ENCODE data around the gene ZNF692.

The ZNF692 gene

DNA sequence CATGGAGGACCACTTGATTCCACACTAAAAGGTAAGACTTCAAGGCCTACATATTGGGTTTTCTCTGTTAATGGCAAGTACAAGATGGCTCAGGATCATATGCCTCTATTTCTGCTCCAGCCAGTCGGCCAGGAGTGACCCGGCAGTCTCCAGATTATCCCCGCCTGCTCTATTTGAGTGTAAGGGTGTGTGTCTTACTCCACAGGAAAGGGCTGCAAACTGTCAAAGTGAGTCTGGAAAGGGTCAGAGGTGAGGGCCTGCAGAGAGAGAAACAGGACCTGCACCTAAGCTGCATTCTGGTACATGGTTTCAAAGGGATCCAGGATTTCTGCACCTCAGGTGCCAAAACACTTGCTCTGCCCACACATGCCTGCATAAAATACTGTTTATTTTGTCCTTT, 9.2 kb downstream of the ZNF692 start:
- no peak overlapping the region for H3K27ac ChIP-seq
- no peaks in the 10 kb centered on the region for H4K20me1 ChIP-seq (ENCODE audit: insufficient read depth)
- H3K4me2 ChIP-seq = no peak overlapping the region
- no peaks in the 10 kb centered on the region for H3K79me2 ChIP-seq (ENCODE audit: insufficient read depth, low read depth)
- H2AFZ ChIP-seq (ENCODE audit: low read depth) = no peak overlapping the region
- no peak overlapping the region for H3K9ac ChIP-seq
- TF ChIP-seq, protein P1, sequence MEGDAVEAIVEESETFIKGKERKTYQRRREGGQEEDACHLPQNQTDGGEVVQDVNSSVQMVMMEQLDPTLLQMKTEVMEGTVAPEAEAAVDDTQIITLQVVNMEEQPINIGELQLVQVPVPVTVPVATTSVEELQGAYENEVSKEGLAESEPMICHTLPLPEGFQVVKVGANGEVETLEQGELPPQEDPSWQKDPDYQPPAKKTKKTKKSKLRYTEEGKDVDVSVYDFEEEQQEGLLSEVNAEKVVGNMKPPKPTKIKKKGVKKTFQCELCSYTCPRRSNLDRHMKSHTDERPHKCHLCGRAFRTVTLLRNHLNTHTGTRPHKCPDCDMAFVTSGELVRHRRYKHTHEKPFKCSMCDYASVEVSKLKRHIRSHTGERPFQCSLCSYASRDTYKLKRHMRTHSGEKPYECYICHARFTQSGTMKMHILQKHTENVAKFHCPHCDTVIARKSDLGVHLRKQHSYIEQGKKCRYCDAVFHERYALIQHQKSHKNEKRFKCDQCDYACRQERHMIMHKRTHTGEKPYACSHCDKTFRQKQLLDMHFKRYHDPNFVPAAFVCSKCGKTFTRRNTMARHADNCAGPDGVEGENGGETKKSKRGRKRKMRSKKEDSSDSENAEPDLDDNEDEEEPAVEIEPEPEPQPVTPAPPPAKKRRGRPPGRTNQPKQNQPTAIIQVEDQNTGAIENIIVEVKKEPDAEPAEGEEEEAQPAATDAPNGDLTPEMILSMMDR (conservative IDR thresholded peaks at IDR 0.05; ENCODE audit: low read depth, low read length) = no peak
- H3K4me3 ChIP-seq (IDR thresholded peaks at IDR 0.05; ENCODE audit: insufficient read depth, low read depth, low read length) = no peak overlapping the region
- 0 out of 2 replicates have a peak, but pooled peaks cover 3% of the 10 kb centered on the region for H3K36me3 ChIP-seq (ENCODE audit: insufficient read depth)
- no peaks in the 10 kb centered on the region for H3K27me3 ChIP-seq (ENCODE audit: insufficient read depth, low read depth)
- H3K4me1 ChIP-seq (ENCODE audit: low read depth, poor library complexity, severe bottlenecking) = no peaks in the 10 kb centered on the region

DNA sequence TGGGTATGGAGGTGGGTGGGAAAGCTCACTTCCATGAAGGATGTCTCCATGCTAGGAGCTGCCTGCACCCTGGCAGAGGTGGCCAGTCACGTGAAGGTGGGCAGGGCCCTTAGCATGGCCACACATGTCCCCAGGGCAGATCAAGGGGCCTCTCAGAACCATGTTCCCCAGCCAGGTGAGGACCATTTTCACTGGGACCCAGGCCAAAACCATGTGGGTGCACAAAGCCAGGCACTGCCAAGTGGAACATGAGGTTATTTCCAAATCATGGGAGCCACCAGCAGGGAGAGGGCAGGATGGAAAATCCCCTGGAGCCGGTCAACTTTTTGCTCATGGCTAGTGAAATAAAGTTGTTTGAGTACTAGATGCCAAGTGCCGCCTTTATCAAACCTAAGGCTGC, 9.7 kb downstream of the ZNF692 start:
- no peaks in the 10 kb centered on the region for H4K20me1 ChIP-seq (ENCODE audit: insufficient read depth)
- no peak overlapping the region for H3K4me3 ChIP-seq (IDR thresholded peaks at IDR 0.05; ENCODE audit: insufficient read depth, low read depth, low read length)
- H3K79me2 ChIP-seq (ENCODE audit: insufficient read depth, low read depth) = no peaks in the 10 kb centered on the region
- TF ChIP-seq, protein P1 (conservative IDR thresholded peaks at IDR 0.05; ENCODE audit: low read depth, low read length) = no peak
- H3K27me3 ChIP-seq (ENCODE audit: insufficient read depth, low read depth) = no peaks in the 10 kb centered on the region
- no peak overlapping the region for H2AFZ ChIP-seq (ENCODE audit: low read depth)
- no peak overlapping the region for H3K4me2 ChIP-seq
- H3K36me3 ChIP-seq (ENCODE audit: insufficient read depth) = 0 out of 2 replicates have a peak, but pooled peaks cover 3% of the 10 kb centered on the region
- no peaks in the 10 kb centered on the region for H3K4me1 ChIP-seq (ENCODE audit: low read depth, poor library complexity, severe bottlenecking)
- no peak overlapping the region for H3K9ac ChIP-seq
- no peak overlapping the region for H3K27ac ChIP-seq

DNA sequence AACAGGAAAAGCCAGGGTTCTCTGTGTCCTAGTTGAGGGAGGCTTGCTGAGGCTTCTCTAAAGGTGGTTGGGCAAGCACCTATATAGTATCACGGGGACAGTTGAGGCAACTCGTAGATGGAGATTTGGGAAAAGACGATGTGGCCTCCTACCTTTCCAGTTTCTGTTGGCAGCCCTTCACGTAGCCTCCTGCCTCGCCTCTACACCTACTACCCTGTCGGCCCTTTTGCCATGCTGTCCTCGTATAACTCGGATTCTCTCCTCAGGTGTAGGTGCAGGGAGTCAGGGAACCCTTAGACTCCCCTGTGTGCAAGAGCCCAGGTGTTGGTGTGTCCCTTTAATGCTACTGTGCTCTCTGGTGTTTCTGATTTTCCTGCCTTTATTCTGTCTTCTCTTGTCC, 10.3 kb downstream of the ZNF692 start:
- Histone ChIP-seq H3K79me2 (ENCODE audit: insufficient read depth, low read depth) (no peaks in the 10 kb centered on the region), H3K27me3 (ENCODE audit: insufficient read depth, low read depth) (no peaks in the 10 kb centered on the region), H3K4me3 (IDR thresholded peaks at IDR 0.05; ENCODE audit: insufficient read depth, low read depth, low read length) (no peak overlapping the region), H3K4me2 (no peak overlapping the region), H3K27ac (no peak overlapping the region), H3K36me3 (ENCODE audit: insufficient read depth) (0 out of 2 replicates have a peak, but pooled peaks cover 3% of the 10 kb centered on the region), H3K4me1 (ENCODE audit: low read depth, poor library complexity, severe bottlenecking) (no peaks in the 10 kb centered on the region), H2AFZ (ENCODE audit: low read depth) (no peak overlapping the region), H4K20me1 (ENCODE audit: insufficient read depth) (no peaks in the 10 kb centered on the region), H3K9ac (no peak overlapping the region)
- TF ChIP-seq, protein P1 (conservative IDR thresholded peaks at IDR 0.05; ENCODE audit: low read depth, low read length) = no peak

DNA sequence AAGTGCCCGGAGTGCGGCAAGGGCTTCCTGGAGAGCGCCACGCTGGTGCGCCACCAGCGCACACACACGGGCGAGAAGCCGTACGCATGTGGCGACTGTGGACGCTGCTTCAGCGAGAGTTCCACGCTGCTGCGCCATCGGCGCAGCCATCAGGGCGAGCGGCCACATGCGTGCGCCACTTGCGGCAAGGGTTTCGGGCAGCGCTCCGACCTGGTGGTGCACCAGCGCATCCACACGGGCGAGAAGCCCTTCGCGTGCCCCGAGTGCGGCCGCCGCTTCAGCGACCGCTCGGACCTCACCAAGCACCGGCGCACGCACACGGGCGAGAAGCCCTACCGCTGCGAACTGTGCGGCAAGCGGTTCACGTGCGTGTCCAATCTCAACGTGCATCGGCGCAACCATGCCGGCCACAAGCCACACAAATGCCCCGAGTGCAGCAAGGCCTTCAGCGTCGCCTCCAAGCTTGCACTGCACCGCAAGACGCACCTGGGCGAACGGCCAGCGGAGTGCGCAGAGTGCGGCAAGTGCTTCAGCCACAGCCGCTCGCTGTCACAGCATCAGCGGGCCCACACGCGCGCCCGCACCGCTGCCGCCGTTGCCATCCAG, 10.8 kb downstream of the ZNF692 start:
- no peak overlapping the region for H3K4me3 ChIP-seq (IDR thresholded peaks at IDR 0.05; ENCODE audit: insufficient read depth, low read depth, low read length)
- H3K4me1 ChIP-seq (ENCODE audit: low read depth, poor library complexity, severe bottlenecking) = no peaks in the 10 kb centered on the region
- no peaks in the 10 kb centered on the region; the same call in 1 of the 2 replicates for H3K79me2 ChIP-seq (ENCODE audit: insufficient read depth, low read depth)
- TF ChIP-seq, protein P1 (conservative IDR thresholded peaks at IDR 0.05; ENCODE audit: low read depth, low read length) = no peak
- no peak overlapping the region for H3K27ac ChIP-seq
- no peak overlapping the region for H3K9ac ChIP-seq
- H3K27me3 ChIP-seq (ENCODE audit: insufficient read depth, low read depth) = no peaks in the 10 kb centered on the region
- no peaks in the 10 kb centered on the region for H4K20me1 ChIP-seq (ENCODE audit: insufficient read depth)
- no peak overlapping the region for H3K4me2 ChIP-seq
- 0 out of 2 replicates have a peak, but pooled peaks cover 3% of the 10 kb centered on the region for H3K36me3 ChIP-seq (ENCODE audit: insufficient read depth)
- H2AFZ ChIP-seq (ENCODE audit: low read depth) = no peak overlapping the region

All from KMS-11 (cell line).